Panc1 (cell line): ENCODE data around the gene MTREX. TPM values are rescaled to one million over a fixed set of nuclear protein-coding genes. Genes with fewer than 3 reads are reported as not detected.

Experiments used
- ATAC-seq: fragments of 200-7000 bp; cut with Tn5 transposase; 2 replicates; pipeline ENCODE4 v1.9.1; 2020; ENCODE audit warnings: mild to moderate bottlenecking, moderate library complexity
- BruUV-seq: library from RNA; stranded (reverse); fragments of 400-500 nt; replicated peaks from 2 replicates; lab custom pipeline; 2021; lab: Mats Ljungman, UMichigan
- CTCF ChIA-PET: fragments of 300-600 bp; sonication (Branson Sonifier 250); formaldehyde crosslinking; loops from one replicate; lab custom pipeline; 2022; ENCODE audit warnings: antibody characterized with exemption; lab: Charles Lee
- POLR2A ChIA-PET: fragments of 300-600 bp; sonication (Branson Sonifier 250); formaldehyde crosslinking; loops from one replicate; lab custom pipeline; 2022; ENCODE audit warnings: antibody characterized with exemption; lab: Charles Lee
- DNase-seq: peaks from one replicate; pipeline ENCODE4 v3.0.0-alpha.2; 2010; ENCODE audit warnings: low read depth, low spot score
- H3K27ac ChIP-seq: 2 replicates; pipeline ENCODE4 v1.5.1; 2011; ENCODE audit warnings: mild to moderate bottlenecking, low read length, inconsistent platforms
- H3K27me3 ChIP-seq: fragments of 200-500 bp; sonication (Bioruptor generic); 2 replicates; pipeline ENCODE4 v1.6.0; 2014; ENCODE audit warnings: low read length, inconsistent platforms; ENCODE audit not compliant: control insufficient read depth, insufficient read depth
- H3K36me3 ChIP-seq: fragments of 200-500 bp; sonication (Bioruptor generic); 2 replicates; pipeline ENCODE4 v1.5.1; 2014; ENCODE audit warnings: inconsistent platforms, mild to moderate bottlenecking, low read length, moderate library complexity; ENCODE audit not compliant: control insufficient read depth, insufficient read depth
- H3K4me1 ChIP-seq: 2 replicates; pipeline ENCODE4 v1.5.1; 2011; ENCODE audit warnings: inconsistent platforms, mild to moderate bottlenecking, low read length, moderate library complexity; ENCODE audit not compliant: control insufficient read depth, insufficient read depth
- H3K4me3 ChIP-seq, 2 experiments: 2 replicates each; pipeline ENCODE4 v1.5.1; 2011 to 2012; ENCODE audit warnings: low read depth in 2 of 2, low read length in 2 of 2, mild to moderate bottlenecking in 2 of 2, inconsistent platforms in 1 of 2, moderate library complexity in 1 of 2
- H3K9me3 ChIP-seq: fragments of 200-500 bp; sonication (Bioruptor generic); 2 replicates; pipeline ENCODE4 v1.5.1; 2014; ENCODE audit warnings: low read depth, mild to moderate bottlenecking, inconsistent platforms, low read length, moderate library complexity; ENCODE audit not compliant: control insufficient read depth, insufficient read depth
- POLR2AphosphoS5 ChIP-seq: IDR thresholded peaks from 2 replicates; pipeline ENCODE4 v1.6.1; 2012; ENCODE audit warnings: mild to moderate bottlenecking, low read depth, low read length, moderate library complexity
- SIN3A ChIP-seq: IDR thresholded peaks from 2 replicates; pipeline ENCODE4 v1.6.1; 2012; ENCODE audit warnings: low read depth, mild to moderate bottlenecking, low read length, moderate library complexity, borderline replicate concordance; ENCODE audit not compliant: insufficient read depth
- TCF7L2 ChIP-seq: IDR thresholded peaks from 2 replicates; pipeline ENCODE4 v1.6.1; 2011; ENCODE audit warnings: mild to moderate bottlenecking, low read depth, low read length, inconsistent platforms
- in situ Hi-C: cut with HindIII; loops from 2 replicates; pipeline ENCODE4 v1.10.0; 2016; ENCODE audit warnings: low sequenced_read_pairs, low pct_unique_long_range_greater_than_20kb
- intact Hi-C: fragments of 100-400 bp; cut with micrococcal nuclease; formaldehyde crosslinking; loops from one replicate; pipeline ENCODE4 v1.10.0; 2022; ENCODE audit not compliant: unreplicated experiment
- total RNA-seq: library from RNA; stranded (reverse); gene quantifications from one replicate; pipeline ENCODE4 v1.2.1, GENCODE V29; 2021; ENCODE audit not compliant: unreplicated experiment
- TF ChIP-seq, protein P1 (sequence below): fragments of 450-650 bp; IDR thresholded peaks from 2 replicates; pipeline ENCODE4 v1.5.1; 2017; ENCODE audit warnings: mild to moderate bottlenecking
- TF ChIP-seq, protein P2 (sequence below), 2 experiments: IDR thresholded peaks; 2 replicates each; pipeline ENCODE4 v1.6.1; 2011 to 2012; ENCODE audit warnings: low read depth in 2 of 2, control low read depth in 1 of 2, low read length in 1 of 2, mild to moderate bottlenecking in 1 of 2, moderate library complexity in 1 of 2; ENCODE audit not compliant: insufficient read depth in 1 of 2

Gene MTREX
- total RNA-seq, 1 experiment from 2014 or later = 97.0 TPM

DNA sequence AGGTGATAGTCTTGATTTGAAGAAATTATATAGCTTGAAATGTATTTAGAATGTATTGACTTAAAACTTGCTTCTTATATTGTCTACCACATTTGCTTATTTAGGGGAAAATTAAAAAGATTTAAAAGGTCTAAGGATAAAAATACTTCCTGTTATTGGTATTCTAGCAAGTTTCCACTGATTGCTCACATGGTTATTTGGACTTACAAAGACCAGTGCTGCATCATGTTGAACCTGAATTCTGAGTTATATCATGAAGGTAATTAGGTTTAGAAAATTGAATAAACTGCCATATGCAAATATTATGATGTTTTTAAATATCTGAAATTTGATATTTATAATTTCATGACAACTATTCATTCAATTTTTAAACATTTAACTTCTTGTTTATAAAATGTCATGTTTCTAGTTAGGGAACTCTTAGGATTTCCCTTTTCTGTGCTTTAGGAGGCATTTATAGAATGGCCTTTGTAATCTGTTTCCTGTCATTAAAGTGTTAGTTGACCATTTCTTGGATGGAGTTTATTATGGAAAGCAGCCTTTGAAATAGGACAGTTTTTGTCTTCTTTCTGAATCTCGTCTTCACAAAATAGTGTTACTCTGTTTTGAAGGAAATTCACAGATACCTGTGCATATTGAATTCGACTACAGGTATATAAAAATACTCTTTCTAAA, 85.8 kb downstream of the MTREX start:
- H3K27ac ChIP-seq = no peak overlapping the region
- BruUV-seq = no TSS peak
- H3K4me1 ChIP-seq = no peaks in the 10 kb centered on the region
- no peaks in the 10 kb centered on the region for H3K27me3 ChIP-seq
- ChIA-PET POLR2A (no interaction called here), CTCF (no interaction called here)
- TF ChIP-seq POLR2AphosphoS5 (no peak), SIN3A (no peak), TCF7L2 (no peak)
- TF ChIP-seq, protein P1, sequence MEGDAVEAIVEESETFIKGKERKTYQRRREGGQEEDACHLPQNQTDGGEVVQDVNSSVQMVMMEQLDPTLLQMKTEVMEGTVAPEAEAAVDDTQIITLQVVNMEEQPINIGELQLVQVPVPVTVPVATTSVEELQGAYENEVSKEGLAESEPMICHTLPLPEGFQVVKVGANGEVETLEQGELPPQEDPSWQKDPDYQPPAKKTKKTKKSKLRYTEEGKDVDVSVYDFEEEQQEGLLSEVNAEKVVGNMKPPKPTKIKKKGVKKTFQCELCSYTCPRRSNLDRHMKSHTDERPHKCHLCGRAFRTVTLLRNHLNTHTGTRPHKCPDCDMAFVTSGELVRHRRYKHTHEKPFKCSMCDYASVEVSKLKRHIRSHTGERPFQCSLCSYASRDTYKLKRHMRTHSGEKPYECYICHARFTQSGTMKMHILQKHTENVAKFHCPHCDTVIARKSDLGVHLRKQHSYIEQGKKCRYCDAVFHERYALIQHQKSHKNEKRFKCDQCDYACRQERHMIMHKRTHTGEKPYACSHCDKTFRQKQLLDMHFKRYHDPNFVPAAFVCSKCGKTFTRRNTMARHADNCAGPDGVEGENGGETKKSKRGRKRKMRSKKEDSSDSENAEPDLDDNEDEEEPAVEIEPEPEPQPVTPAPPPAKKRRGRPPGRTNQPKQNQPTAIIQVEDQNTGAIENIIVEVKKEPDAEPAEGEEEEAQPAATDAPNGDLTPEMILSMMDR = no peak
- TF ChIP-seq, protein P2, sequence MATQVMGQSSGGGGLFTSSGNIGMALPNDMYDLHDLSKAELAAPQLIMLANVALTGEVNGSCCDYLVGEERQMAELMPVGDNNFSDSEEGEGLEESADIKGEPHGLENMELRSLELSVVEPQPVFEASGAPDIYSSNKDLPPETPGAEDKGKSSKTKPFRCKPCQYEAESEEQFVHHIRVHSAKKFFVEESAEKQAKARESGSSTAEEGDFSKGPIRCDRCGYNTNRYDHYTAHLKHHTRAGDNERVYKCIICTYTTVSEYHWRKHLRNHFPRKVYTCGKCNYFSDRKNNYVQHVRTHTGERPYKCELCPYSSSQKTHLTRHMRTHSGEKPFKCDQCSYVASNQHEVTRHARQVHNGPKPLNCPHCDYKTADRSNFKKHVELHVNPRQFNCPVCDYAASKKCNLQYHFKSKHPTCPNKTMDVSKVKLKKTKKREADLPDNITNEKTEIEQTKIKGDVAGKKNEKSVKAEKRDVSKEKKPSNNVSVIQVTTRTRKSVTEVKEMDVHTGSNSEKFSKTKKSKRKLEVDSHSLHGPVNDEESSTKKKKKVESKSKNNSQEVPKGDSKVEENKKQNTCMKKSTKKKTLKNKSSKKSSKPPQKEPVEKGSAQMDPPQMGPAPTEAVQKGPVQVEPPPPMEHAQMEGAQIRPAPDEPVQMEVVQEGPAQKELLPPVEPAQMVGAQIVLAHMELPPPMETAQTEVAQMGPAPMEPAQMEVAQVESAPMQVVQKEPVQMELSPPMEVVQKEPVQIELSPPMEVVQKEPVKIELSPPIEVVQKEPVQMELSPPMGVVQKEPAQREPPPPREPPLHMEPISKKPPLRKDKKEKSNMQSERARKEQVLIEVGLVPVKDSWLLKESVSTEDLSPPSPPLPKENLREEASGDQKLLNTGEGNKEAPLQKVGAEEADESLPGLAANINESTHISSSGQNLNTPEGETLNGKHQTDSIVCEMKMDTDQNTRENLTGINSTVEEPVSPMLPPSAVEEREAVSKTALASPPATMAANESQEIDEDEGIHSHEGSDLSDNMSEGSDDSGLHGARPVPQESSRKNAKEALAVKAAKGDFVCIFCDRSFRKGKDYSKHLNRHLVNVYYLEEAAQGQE (IDR thresholded peaks at IDR 0.05; ENCODE audit: insufficient read depth in 1 of 2, low read depth in 2 of 2, low read length in 1 of 2) = no peak
- in situ Hi-C loops = no loop called here
- no peak overlapping the region for H3K4me3 ChIP-seq
- H3K36me3 ChIP-seq = peaks cover 11% of the 10 kb centered on the region; the same call in 1 of the 2 replicates
- no peaks in the 10 kb centered on the region for H3K9me3 ChIP-seq
- ATAC-seq (no peak), DNase-seq (no peak)
- intact Hi-C loops = no loop called here

DNA sequence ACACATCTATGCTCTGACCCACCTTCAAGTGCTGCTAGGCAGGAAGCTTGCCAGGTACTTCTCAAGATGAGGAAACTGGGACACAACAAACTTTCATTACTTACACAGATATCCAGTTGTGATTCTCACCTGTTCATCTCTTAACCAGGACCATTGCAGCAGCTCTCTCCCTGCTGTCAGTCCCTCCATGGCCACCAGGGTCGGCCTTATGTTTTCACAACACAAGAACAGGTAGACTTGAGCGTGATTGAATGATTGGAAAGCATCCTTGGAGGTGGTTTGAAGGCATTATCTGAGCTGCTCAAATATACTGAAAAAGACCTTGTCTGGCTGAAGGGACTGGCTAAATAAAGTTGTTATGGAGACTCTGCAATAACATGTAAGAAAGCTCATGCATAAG, 94.4 kb downstream of the MTREX start:
- no peaks in the 10 kb centered on the region for H3K27me3 ChIP-seq
- intact Hi-C loops (no loop called here), in situ Hi-C loops (no loop called here)
- no peak overlapping the region for H3K4me3 ChIP-seq
- TF ChIP-seq TCF7L2 = no peak
- no peak for TF ChIP-seq POLR2AphosphoS5
- TF ChIP-seq, protein P1 = peak; percentile 29; the same call in 1 of the 2 replicates
- no peak for TF ChIP-seq SIN3A
- H3K4me1 ChIP-seq = no peaks in the 10 kb centered on the region
- ChIA-PET POLR2A (no interaction called here), CTCF (interaction anchor here (0.6 kb wide), 1 partner anchor 534 kb away, joined by 8 read pairs; no protein-coding TSS in a partner anchor)
- BruUV-seq = no TSS peak
- H3K36me3 ChIP-seq = peaks cover 18% of the 10 kb centered on the region
- DNase-seq (no peak), ATAC-seq (no peak)
- no peaks in the 10 kb centered on the region for H3K9me3 ChIP-seq
- no peak overlapping the region for H3K27ac ChIP-seq
